Hair follicular keratinocyte (primary cell): Measurements from ENCODE around the gene POLR3C. TPM values are rescaled to one million over a fixed set of nuclear protein-coding genes. Genes with fewer than 3 reads are reported as not detected.

Experiments
- total RNA-seq: library from RNA; depleted of rRNA; stranded (reverse); fragments of >200 nt; gene quantifications from 2 replicates; pipeline ENCODE4 v1.2.3, GENCODE V29; 2015

POLR3C gene
- 22.6 and 28.4 TPM in 2 replicates for total RNA-seq

DNA sequence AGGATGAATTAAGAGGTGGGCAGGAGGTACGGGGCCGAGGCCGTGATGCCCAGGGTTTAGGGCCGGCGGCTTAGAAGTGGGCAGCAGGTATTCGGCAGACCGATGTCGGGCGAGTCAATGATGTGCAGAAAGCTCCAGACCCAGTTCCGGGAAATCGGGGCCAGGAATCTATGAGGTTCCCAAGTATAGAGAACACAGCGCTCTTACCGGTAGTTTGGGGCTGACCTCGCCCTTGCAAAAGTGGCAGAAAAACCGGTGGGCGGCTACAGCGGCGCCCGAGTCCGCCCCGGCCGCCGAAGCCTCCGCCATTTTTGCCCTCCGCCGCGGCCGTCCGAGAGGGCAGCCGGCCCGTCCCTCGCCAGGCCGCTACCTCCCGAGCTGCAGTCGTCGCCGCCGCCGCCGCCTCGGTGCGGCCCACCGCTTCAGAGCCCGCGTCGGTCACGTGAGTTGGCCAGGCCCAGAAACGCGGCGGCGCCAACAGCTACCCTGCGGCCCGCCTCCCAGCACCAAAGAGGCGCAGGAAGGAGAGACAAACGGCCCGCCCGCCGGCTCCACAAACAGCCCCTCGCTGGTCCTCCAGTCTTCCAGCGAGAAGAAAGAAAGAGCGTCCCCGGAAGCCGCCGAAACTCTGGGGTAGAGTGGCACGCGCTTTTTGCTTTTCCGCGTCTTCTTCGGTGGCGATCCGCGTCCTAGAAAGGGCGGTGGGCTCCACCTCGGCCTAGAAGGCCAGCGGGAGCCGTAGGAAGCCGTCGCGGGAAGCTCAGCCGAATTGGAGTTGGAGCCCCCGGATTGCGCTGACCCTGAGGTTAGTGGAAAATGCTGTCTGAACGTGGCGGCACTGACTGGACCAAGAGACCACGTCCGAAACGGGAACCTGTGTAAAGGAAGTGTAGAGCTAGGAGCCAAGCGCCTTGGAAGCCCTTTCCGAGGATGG is at the start of gene POLR3C, which contains the start of gene RNF115:
Gene POLR3C (plus strand): TSS at position 636 of the 934 bp plus-strand sequence. CDS start 1,577 bp downstream, outside the sequence.
Gene RNF115 (minus strand): TSS at position 531 of the 934 bp plus-strand sequence. CDS start 222 bp downstream, at position 309.

DNA sequence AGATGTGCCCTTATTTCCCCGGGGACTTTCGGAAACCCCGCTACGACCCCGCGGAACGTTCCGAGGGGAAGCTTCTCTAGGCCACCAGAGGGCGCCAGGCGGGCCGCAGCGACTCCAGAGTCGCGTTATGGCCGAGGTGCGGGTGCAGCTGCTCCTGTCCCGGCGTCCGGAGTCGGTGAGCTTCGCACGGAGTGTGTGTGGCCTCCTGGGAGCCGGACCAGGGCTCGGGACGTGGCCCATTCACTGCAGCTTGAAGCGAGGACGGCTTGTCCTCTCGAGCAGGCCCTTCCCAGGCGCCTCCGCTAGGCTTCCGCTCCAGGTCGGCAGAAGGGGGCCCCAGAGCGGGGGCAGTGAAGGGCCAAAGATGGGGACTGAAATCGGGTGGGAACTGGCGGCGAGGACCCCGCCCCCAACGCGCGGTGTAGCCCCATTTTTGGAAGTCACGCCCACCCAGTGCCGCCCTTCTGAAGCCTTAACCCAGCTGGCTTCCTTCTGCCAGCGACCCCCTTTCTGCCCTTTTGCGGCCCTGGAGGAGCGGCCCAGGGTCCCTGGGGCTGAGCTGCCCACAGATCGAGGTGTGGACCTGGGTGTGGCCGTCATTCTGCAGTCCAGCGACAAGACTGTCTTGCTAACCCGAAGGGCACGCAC is 21.6 kb downstream of the POLR3C start, which contains the start of gene NUDT17:
Gene NUDT17 (plus strand): TSS at position 117 of the 648 bp plus-strand sequence. CDS start 11 bp downstream, at position 128.

DNA sequence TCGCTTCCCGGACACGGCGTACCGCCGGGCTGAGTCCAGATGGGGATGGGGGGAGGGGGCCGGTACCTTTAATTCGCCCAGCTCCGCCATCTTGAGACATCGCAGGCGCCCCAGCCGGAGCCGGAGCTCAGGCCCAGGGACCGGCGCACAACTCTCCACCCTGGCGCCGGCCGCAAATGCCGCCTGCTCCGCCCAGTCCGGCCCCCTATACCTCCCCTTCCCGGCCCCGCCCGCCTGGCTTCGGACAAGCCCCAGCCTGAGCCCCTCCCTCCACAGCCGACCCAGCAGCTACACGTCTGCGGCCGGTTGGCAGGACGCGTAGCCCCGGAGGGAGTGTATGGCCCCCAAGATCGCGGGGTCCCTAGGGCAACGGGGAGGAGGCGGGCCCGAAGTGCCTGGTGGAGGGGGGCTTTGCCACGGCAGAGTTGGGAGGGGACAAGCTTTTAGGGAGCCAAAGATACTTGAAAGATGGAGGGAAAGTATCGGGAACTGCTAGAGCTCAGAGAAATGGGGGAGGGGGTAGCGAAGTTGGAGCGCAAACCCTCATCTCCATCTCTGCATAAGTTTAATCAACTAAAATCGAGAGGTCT is 35.0 kb downstream of the POLR3C start, which contains the start of gene PIAS3:
Gene PIAS3 (minus strand): TSS at position 181 of the 590 bp plus-strand sequence. CDS start 91 bp downstream, at position 90.

GRCh38 chr1:145885738-145886287 is 61.8 kb downstream of the POLR3C start, which contains the start of gene ANKRD35:
Gene ANKRD35, minus strand, starts transcription at chr1:145885866. Its CDS starts 108 bp downstream, at chr1:145885758.

Other genes with a start within 250 kb of the POLR3C start
- gene GPR89A, start 216.2 kb upstream of the POLR3C start, total RNA-seq = 18.6 and 23.1 TPM in 2 replicates
- 0.23 and 0.39 TPM in 2 replicates for gene PDZK1, start 116.8 kb upstream of the POLR3C start, total RNA-seq
- gene CD160, start 104.7 kb upstream of the POLR3C start, total RNA-seq = not detected in 2 replicates
- 5.0 and 5.2 TPM in 2 replicates for gene RNF115, start 105 bp upstream of the POLR3C start, total RNA-seq
- 2.8 and 5.2 TPM in 2 replicates for gene NUDT17, start 21.4 kb downstream of the POLR3C start, total RNA-seq
- 22.4 and 31.5 TPM in 2 replicates for gene PIAS3, start 34.9 kb downstream of the POLR3C start, total RNA-seq
- gene ANKRD35, start 61.7 kb downstream of the POLR3C start, total RNA-seq = 0.15 TPM in 1 of 2 replicates, not detected in the other
- gene ITGA10, start 85.8 kb downstream of the POLR3C start, total RNA-seq = 0.70 and 1.2 TPM in 2 replicates
- gene PEX11B, start 94.5 kb downstream of the POLR3C start, total RNA-seq = 24.5 and 25.3 TPM in 2 replicates
- gene RBM8A, start 103.3 kb downstream of the POLR3C start, total RNA-seq = 127 and 248 TPM in 2 replicates
- 17.4 and 25.0 TPM in 2 replicates for gene LIX1L, start 133.8 kb downstream of the POLR3C start, total RNA-seq
- 0.49 and 0.70 TPM in 2 replicates for gene ANKRD34A, start 140.4 kb downstream of the POLR3C start, total RNA-seq
- 11.9 and 12.7 TPM in 2 replicates for gene POLR3GL, start 140.5 kb downstream of the POLR3C start, total RNA-seq
- gene TXNIP, start 172.4 kb downstream of the POLR3C start, total RNA-seq = 22.7 and 104 TPM in 2 replicates
- gene HJV, start 197.5 kb downstream of the POLR3C start, total RNA-seq = not detected in 2 replicates